HG02943 (cell line): Measurements from ENCODE around the gene FSIP2.

Experiments
- ATAC-seq: cut with Tn5 transposase; IDR thresholded peaks from one replicate; pipeline ENCODE4 v1.9.1; 2021; ENCODE audit warnings: mild to moderate bottlenecking, low read depth, moderate library complexity; ENCODE audit not compliant: unreplicated experiment

The FSIP2 gene

GRCh38 chr2:185738679-185739472 is at the start of gene FSIP2:
FSIP2 (plus strand) TSS chr2:185738804; CDS start chr2:185738895, 91 bp downstream.
- ATAC-seq: peak; percentile 93

- no peak for ATAC-seq
Measured at GRCh38 chr2:185689906-185690539, 48.6 kb upstream of the FSIP2 start.

GRCh38 chr2:185695711-185696235 is 42.8 kb upstream of the FSIP2 start:
- ATAC-seq: no peak

- no peak for ATAC-seq
Measured at GRCh38 chr2:185700883-185701282, 37.7 kb upstream of the FSIP2 start.

GRCh38 chr2:185734658-185735057 is 3.9 kb upstream of the FSIP2 start:
- no peak for ATAC-seq

GRCh38 chr2:185736210-185736609 is 2.4 kb upstream of the FSIP2 start:
- ATAC-seq: no peak

GRCh38 chr2:185745864-185746859 is 7.6 kb downstream of the FSIP2 start:
- ATAC-seq: no peak

GRCh38 chr2:185757356-185757755 is 18.8 kb downstream of the FSIP2 start:
- ATAC-seq: no peak

- no peak for ATAC-seq
Measured at GRCh38 chr2:185771396-185771795, 32.8 kb downstream of the FSIP2 start.

GRCh38 chr2:185780890-185781289 is 42.3 kb downstream of the FSIP2 start:
- no peak for ATAC-seq

- no peak for ATAC-seq
Measured at GRCh38 chr2:185782223-185782769, 43.7 kb downstream of the FSIP2 start.

GRCh38 chr2:185785156-185785555 is 46.6 kb downstream of the FSIP2 start:
- no peak for ATAC-seq

GRCh38 chr2:185785851-185786473 is 47.4 kb downstream of the FSIP2 start:
- peak; percentile 83 for ATAC-seq

- no peak for ATAC-seq
Measured at GRCh38 chr2:185787227-185788145, 48.9 kb downstream of the FSIP2 start.

GRCh38 chr2:185790361-185790760 is 51.8 kb downstream of the FSIP2 start:
- ATAC-seq: no peak

- no peak for ATAC-seq
Measured at GRCh38 chr2:185793532-185794345, 55.1 kb downstream of the FSIP2 start.

- no peak for ATAC-seq
Measured at GRCh38 chr2:185796758-185797157, 58.2 kb downstream of the FSIP2 start.

GRCh38 chr2:185802926-185803325 is 64.3 kb downstream of the FSIP2 start:
- no peak for ATAC-seq
